Stimulated activated CD4-positive, alpha-beta T cell treated with anti-CD3 and anti-CD28 coated beads, TNF-alpha, amount 100 ng/mL, for 48 hours (primary cell): ENCODE data around the gene ZNF415.
"Not testable (repeated sequence)": the region's sequence is repeated elsewhere in the genome, so short reads cannot be mapped to it uniquely, and the experiment has no call there.

Experiments
- DNase-seq, 3 donors: peaks; one replicate each; pipeline ENCODE4 v3.0.0-alpha.2; 2020; ENCODE audit warnings: low read depth in 3 of 3

Gene ZNF415

DNA sequence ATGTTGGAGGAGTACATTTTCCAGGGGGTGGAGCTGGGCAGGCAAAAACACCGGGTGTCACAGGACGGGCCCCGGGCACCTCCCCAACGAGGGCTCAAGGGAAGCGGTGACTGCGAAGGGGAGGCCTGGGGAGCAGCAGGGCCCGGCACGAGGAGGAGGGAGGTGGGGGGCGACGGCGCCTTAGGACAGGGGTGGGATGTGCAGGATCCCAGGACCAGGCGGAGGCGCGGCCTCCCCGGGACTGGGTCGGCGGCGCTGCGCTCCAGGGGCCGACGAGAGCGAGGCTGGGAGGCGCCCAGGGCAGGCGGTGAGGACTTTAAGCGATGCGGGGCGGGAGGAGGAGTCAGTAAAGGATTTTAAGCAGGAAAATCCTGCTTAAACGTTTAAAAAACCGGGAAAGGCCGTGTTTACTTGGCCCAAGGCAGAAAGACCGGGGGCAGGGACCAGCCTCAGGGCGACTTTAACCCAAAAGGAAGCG lies 29.9 kb downstream of the ZNF415 start:
- DNase-seq: peak; percentile 13 to 19 (median 16)

DNA sequence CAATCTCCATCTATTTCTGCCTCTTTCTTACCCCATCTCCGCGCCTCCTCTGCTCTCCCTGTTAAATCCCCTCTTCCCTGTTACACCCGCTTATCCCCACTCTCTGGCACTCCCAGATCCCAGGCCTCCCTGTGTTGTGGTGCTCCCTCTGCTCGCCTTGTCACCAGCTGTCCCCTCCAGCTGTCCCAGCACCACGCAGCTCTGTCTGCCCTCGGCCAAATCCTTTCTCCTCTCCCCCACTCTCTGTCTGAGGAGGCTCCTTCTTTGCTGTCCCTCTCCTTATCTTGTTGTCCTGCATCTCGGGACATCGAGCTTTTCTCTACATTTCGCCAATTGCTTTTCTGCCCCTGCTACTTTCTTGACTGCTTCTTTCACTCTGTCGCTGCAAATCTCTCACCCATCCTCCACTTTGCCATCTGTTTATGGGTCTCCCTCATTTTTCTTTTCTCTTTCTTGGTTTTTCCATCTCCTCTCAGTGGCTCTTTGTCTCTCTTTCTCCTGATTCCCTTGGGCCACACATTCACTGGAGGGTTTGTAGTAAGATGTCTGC lies 30.4 kb downstream of the ZNF415 start:
- no peak for DNase-seq

DNA sequence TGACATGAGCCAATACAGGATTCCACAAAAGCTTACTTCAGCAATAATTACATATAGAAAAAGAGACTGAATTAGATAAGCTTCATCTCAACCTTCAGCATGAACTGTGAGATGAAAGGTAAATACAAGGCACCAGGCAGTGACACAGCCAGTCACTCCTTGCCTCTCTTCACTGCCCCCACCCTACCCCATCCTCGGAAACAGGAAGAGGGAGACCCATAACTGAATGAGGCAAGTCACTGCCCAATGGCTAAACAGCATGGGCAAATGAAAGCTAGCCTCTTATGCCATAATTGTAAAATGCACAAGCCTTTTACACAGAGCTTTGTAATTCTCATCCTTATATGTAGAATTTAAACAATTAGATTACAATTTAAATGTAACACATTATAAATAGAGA lies 31.2 kb downstream of the ZNF415 start:
- DNase-seq: no peak

DNA sequence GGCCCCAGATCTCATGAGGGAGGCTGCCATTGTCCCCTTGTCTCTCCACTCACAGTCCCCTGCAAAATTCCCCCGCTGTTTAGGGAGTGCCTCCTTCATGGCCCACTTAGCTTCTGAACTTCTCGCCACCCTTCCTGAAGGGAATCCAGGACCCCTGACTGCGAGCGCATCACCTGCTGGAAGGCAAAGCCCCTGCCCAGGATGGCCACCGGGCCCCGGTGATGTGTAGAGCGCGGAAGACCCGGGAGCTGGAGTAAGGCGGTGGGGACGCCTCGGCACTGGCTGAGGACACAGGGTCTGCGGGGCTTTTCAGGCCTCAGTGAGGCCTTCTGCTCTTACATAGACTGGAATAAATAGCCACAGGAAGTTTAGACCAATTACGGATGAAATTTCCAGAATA lies 34.1 kb downstream of the ZNF415 start:
- DNase-seq: not testable (repeated sequence)

GRCh38 chr19:53096982-53097690 lies 35.6 kb downstream of the ZNF415 start:
- not testable (repeated sequence) for DNase-seq

DNA sequence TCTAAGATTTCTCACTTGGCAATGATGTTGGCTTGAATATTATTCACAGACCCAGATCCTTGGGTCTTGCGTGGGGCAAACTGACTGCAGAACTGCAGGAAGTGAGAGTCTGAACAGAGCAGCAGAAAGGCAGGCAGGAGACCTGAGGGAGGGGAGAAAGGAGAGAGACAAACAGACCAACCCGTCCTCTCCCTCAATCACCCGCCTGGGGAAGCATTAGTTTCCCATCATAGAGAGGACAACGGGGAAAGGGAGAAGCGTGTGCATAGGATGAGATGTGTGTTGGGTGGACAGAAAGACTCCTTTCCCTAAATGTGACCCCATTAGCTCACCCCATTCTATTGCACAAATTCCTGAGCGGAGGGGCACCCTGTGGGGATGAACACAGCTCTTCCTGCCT lies 36.1 kb downstream of the ZNF415 start:
- not testable (repeated sequence) for DNase-seq

- no peak for DNase-seq
Measured at GRCh38 chr19:53094754-53095575, 37.7 kb downstream of the ZNF415 start.

DNA sequence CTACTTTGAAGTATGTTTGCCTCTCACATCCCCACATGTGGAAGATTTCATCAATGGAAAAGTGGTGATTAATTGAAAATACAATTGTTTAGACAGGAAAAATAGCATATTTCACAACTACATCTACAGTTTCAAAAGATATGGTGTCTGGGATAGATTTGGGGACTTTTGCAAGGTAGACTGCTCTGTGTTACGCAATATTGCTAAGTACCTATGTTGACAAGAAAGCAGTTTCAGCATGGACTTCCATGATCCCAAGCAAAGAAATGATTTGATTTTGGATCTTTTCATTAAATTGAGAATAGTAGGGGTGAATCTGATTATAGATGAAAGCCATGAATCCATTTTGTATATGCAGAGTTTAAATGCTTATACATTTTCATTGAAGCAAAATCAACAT lies 40.0 kb downstream of the ZNF415 start:
- DNase-seq: no peak

- DNase-seq: no peak
Measured at GRCh38 chr19:53091413-53092254, 41.1 kb downstream of the ZNF415 start.

GRCh38 chr19:53088091-53088490 lies 44.6 kb downstream of the ZNF415 start:
- no peak for DNase-seq

- no peak for DNase-seq
Measured at GRCh38 chr19:53086949-53087348, 45.8 kb downstream of the ZNF415 start.

- no peak for DNase-seq
Measured at GRCh38 chr19:53085496-53085895, 47.2 kb downstream of the ZNF415 start.

- DNase-seq: no peak
Measured at GRCh38 chr19:53082929-53083328, 49.8 kb downstream of the ZNF415 start.

GRCh38 chr19:53079313-53079924 lies 53.3 kb downstream of the ZNF415 start:
- no peak for DNase-seq

DNA sequence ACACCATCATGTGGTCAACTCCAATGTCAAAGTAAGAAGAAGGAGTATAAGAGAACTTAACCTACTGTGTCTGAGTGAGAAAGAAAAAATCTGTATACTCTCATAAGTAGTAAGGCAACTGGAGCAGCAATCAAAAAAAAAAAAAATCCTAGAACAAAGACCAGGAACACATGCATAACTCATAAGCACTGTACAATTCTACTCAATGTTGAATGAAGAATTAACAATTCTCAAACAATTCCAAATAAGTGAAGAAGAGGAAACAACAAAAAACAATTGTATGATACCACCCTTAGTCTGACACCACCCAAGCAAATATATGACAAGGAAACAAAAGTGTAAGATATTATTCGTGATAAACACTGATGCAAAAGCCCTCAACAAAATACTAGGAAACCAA lies 54.0 kb downstream of the ZNF415 start:
- no peak for DNase-seq

DNA sequence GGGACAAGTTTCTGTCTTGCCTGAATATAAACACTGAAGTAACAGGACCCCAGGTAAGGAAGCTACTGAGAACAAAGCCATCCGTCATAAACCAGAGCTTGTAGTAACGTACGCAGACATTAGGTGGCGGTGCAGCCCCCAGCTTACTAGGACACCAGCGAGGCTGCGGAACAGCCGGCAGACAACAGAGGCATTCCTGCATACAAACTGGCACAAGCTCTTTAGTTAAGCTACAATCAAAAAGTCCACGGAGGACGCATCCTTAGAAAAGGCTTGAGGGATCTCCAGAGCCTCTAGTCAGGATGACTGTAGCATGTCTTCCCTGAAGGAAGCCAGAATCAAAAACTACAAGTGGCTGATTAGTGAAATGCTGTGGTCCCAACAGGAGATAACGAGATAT lies 55.7 kb downstream of the ZNF415 start:
- no peak for DNase-seq

DNA sequence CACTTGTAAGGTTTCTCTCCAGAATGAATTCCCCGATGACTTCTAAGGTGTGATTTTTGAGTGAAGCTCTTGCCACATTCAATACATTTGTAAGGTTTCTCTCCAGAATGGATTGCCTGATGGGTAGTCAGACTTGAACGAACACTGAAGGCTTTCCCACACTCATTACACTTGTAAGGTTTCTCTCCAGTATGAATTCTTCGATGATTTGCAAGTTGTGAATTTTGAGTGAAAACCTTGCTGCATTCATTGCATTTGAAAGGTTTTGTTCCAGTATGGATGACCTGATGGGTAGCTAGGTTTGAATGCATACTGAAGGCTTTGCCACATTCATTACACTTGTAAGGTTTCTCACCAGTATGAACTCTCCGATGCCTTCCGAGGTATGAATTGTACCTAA lies 63.9 kb downstream of the ZNF415 start:
- no peak for DNase-seq

DNA sequence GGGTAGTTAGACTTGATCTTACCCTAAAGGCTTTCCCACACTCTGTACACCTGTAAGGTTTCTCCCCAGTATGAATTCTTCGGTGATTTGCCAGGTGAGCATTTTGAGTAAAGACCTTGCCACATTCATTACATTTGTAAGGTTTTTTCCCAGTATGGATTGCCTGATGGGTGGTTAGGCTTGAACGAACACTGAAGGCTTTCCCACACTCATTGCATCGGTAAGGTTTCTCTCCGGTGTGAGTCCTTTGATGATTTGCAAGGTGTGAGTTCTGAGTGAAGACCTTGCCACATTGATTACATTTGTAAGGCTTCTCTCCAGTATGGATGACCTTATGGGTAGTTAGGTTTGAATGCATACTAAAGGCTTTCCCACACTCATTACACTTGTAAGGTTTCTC lies 64.5 kb downstream of the ZNF415 start:
- no peak for DNase-seq

- no peak for DNase-seq
Measured at GRCh38 chr19:53057904-53058580, 74.7 kb downstream of the ZNF415 start.
